Calu3 (cell line): Measurements from ENCODE around the gene EFCAB9. TPM values are rescaled to one million over a fixed set of nuclear protein-coding genes. Genes with fewer than 3 reads are reported as not detected.
A peak's percentile ranks its signal among the peaks of the same experiment; 100 is the strongest.

Source experiments
- BruUV-seq: library from RNA; stranded (reverse); fragments of 400-500 nt; replicated peaks from 2 replicates; lab custom pipeline; 2021; lab: Mats Ljungman, UMichigan
- CTCF ChIA-PET: fragments of 300-600 bp; sonication (Branson Sonifier 250); formaldehyde crosslinking; loops from one replicate; lab custom pipeline; 2022; ENCODE audit warnings: antibody characterized with exemption; lab: Charles Lee
- DNase-seq: peaks from one replicate; pipeline ENCODE4 v3.0.0; 2022
- H3K27ac Mint-ChIP-seq: one replicate; pipeline ENCODE4 v1.8.0; 2022; ENCODE audit warnings: mixed read lengths; ENCODE audit not compliant: unreplicated experiment
- H3K27me3 Mint-ChIP-seq: one replicate; pipeline ENCODE4 v1.8.0; 2022; ENCODE audit warnings: mixed read lengths; ENCODE audit not compliant: unreplicated experiment
- H3K36me3 Mint-ChIP-seq: one replicate; pipeline ENCODE4 v1.8.0; 2022; ENCODE audit warnings: mild to moderate bottlenecking, moderate library complexity, mixed read lengths; ENCODE audit not compliant: insufficient read depth, unreplicated experiment
- H3K4me1 Mint-ChIP-seq: one replicate; pipeline ENCODE4 v1.8.0; 2022; ENCODE audit warnings: mild to moderate bottlenecking, low read depth, mixed read lengths; ENCODE audit not compliant: unreplicated experiment
- H3K4me3 Mint-ChIP-seq: one replicate; pipeline ENCODE4 v1.8.0; 2022; ENCODE audit warnings: mild to moderate bottlenecking, low read depth, moderate library complexity, mixed read lengths; ENCODE audit not compliant: unreplicated experiment
- H3K9me3 Mint-ChIP-seq: one replicate; pipeline ENCODE4 v1.8.0; 2022; ENCODE audit warnings: low read depth, mixed read lengths; ENCODE audit not compliant: unreplicated experiment
- CTCF ChIP-seq: fragments of 200-600 bp; IDR thresholded peaks from one replicate; pipeline ENCODE4 v1.8.0; 2022; ENCODE audit warnings: antibody characterized with exemption; ENCODE audit not compliant: unreplicated experiment
- intact Hi-C: fragments of 100-400 bp; cut with micrococcal nuclease; formaldehyde crosslinking; loops from one replicate; pipeline ENCODE4 v1.10.0; 2022; ENCODE audit not compliant: unreplicated experiment
- total RNA-seq: library from RNA; stranded (reverse); gene quantifications from 2 replicates; pipeline ENCODE4 v1.2.3, GENCODE V29; 2022

Gene EFCAB9
- total RNA-seq, 1 experiment from 2014 or later = not detected

GRCh38 chr5:172185096-172185461 lies 8.9 kb upstream of the EFCAB9 start:
- Mint-ChIP-seq H3K27me3 (peaks cover 12% of the 10 kb centered on the region), H3K36me3 (peaks cover 29% of the 10 kb centered on the region), H3K27ac (no peak overlapping the region), H3K4me1 (peaks cover 20% of the 10 kb centered on the region), H3K9me3 (no peaks in the 10 kb centered on the region), H3K4me3 (no peak overlapping the region)
- CTCF ChIA-PET = no interaction called here
- no TSS peak for BruUV-seq
- intact Hi-C loops = loop anchor here (5.0 kb wide), 2 partner anchors 97 to 273 kb away; partner anchors contain the start of gene UBTD2
- DNase-seq = no peak
- TF ChIP-seq CTCF = no peak

- H3K9me3 Mint-ChIP-seq = no peaks in the 10 kb centered on the region
- no peak overlapping the region for H3K27ac Mint-ChIP-seq
- no peak for DNase-seq
- BruUV-seq = no TSS peak
- H3K4me1 Mint-ChIP-seq = peaks cover 20% of the 10 kb centered on the region
- CTCF ChIA-PET = interaction anchor here (0.6 to 1.7 kb wide), 5 partner anchors 13 to 274 kb away, joined by 3 to 5 read pairs (median 4); no protein-coding TSS in a partner anchor
- H3K4me3 Mint-ChIP-seq = peak overlapping the region; percentile 81
- intact Hi-C loops = loop anchor here (5.0 kb wide), 2 partner anchors 96 to 274 kb away; partner anchors contain the start of gene UBTD2
- peaks cover 15% of the 10 kb centered on the region for H3K27me3 Mint-ChIP-seq
- no peak for TF ChIP-seq CTCF
- peaks cover 29% of the 10 kb centered on the region for H3K36me3 Mint-ChIP-seq
These were observed 7.8 kb upstream of the EFCAB9 start for GRCh38 chr5:172186114-172186695.

- intact Hi-C loops = loop anchor here (1.0 to 5.0 kb wide), 3 partner anchors 80 to 275 kb away; partner anchors contain the start of gene UBTD2
- peaks cover 15% of the 10 kb centered on the region for H3K27me3 Mint-ChIP-seq
- TF ChIP-seq CTCF = no peak
- H3K4me1 Mint-ChIP-seq = peaks cover 20% of the 10 kb centered on the region
- H3K9me3 Mint-ChIP-seq = no peaks in the 10 kb centered on the region
- peak overlapping the region; percentile 81 for H3K4me3 Mint-ChIP-seq
- H3K27ac Mint-ChIP-seq = peak overlapping the region; percentile 71
- BruUV-seq = no TSS peak
- DNase-seq = peak; percentile 60
- H3K36me3 Mint-ChIP-seq = peaks cover 29% of the 10 kb centered on the region
- CTCF ChIA-PET = interaction anchor here (0.8 to 1.7 kb wide), 9 partner anchors 11 to 275 kb away, joined by 3 to 8 read pairs (median 5); partner anchors contain the start of gene UBTD2
These were observed 6.6 kb upstream of the EFCAB9 start for GRCh38 chr5:172187118-172188032.
